IgD-negative memory B cell (primary cell): ENCODE data around the gene HIVEP1. TPM values are rescaled to one million over a fixed set of nuclear protein-coding genes. Genes with fewer than 3 reads are reported as not detected.

ENCODE experiments used
- H3K27ac Mint-ChIP-seq, 3 donors: one replicate each; pipeline ENCODE4 v1.8.0; 2020 to 2022; ENCODE audit warnings: mild to moderate bottlenecking in 3 of 3, mixed read lengths in 3 of 3, moderate library complexity in 1 of 3
- H3K27me3 Mint-ChIP-seq: one replicate; pipeline ENCODE4 v1.8.0; 2021; ENCODE audit warnings: mixed read lengths
- H3K36me3 Mint-ChIP-seq: one replicate; pipeline ENCODE4 v1.8.0; 2020; ENCODE audit warnings: mild to moderate bottlenecking, mixed read lengths
- H3K4me1 Mint-ChIP-seq, 3 donors: one replicate each; pipeline ENCODE4 v1.8.0; 2020 to 2022; ENCODE audit warnings: mixed read lengths in 3 of 3, mild to moderate bottlenecking in 1 of 3
- H3K4me3 Mint-ChIP-seq, 4 donors: one replicate each; pipeline ENCODE4 v1.8.0; 2020 to 2022; ENCODE audit warnings: mild to moderate bottlenecking in 4 of 4, mixed read lengths in 4 of 4, moderate library complexity in 3 of 4
- H3K9me3 Mint-ChIP-seq, 3 donors: one replicate each; pipeline ENCODE4 v1.8.0; 2020 to 2021; ENCODE audit warnings: mixed read lengths in 3 of 3, mild to moderate bottlenecking in 1 of 3
- polyA plus RNA-seq: library from polyadenylated mRNA; unstranded; fragments of 300-500 nt; fragmentation: Illumina TruSeq; gene quantifications from one replicate; pipeline ENCODE4 v1.2.3, GENCODE V29; 2021

HIVEP1 gene
- polyA plus RNA-seq, 1 donor from 2014 or later: 14.7 TPM

DNA sequence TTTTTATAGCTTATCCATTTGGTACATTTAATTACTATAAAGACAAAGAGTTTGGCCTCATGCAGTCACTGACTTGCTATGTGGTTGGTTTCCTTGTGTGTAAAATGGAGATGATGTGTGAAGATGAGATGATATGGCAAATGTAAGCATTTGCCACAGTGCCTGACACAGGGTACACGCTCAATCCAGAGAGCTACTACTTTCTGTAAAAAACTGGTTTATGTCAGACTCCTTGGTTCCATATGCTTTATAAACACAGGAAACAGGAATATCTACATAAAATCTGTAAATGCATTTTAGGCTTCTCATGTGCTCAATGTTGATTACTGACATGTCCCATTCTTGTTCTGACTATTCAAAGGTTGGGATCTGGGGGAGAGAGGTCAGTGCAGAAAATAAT, 10.4 kb downstream of the HIVEP1 start:
- H3K36me3 Mint-ChIP-seq: peaks cover 24% of the 10 kb centered on the region
- H3K27me3 Mint-ChIP-seq: no peaks in the 10 kb centered on the region
- no peaks in the 10 kb centered on the region for H3K9me3 Mint-ChIP-seq
- peaks cover 22 to 43% (median 43%) of the 10 kb centered on the region in 3 donors for H3K4me1 Mint-ChIP-seq
- H3K4me3 Mint-ChIP-seq: no peak overlapping the region
- H3K27ac Mint-ChIP-seq: no peak overlapping the region

DNA sequence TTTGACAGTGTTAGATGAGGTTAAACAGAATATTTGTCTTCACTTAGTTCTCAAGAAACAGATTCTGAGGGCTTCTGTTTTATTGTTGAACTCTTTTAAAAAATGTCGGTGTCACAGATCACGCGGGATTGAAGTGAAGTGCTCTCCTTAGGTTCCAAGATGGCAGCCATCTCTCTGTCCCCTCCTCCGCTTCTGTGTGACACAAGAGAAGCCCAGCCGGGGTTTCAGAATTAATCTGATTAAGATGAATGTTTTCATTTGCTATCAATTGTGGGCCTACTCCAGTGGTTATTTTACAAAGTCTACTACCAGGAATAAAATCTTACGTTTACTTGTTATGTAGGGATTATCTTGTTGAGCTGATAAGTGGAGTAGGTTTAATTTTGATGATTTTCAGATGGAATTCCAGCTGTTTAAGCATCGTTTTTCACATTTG, 10.9 kb downstream of the HIVEP1 start:
- H3K27me3 Mint-ChIP-seq: no peaks in the 10 kb centered on the region
- no peaks in the 10 kb centered on the region for H3K9me3 Mint-ChIP-seq
- no peak overlapping the region for H3K27ac Mint-ChIP-seq
- peaks cover 26 to 46% (median 43%) of the 10 kb centered on the region in 3 donors for H3K4me1 Mint-ChIP-seq
- H3K4me3 Mint-ChIP-seq: no peak overlapping the region
- H3K36me3 Mint-ChIP-seq: peaks cover 29% of the 10 kb centered on the region

GRCh38 chr6:12024216-12024615, 12.1 kb downstream of the HIVEP1 start:
- Mint-ChIP-seq H3K4me3 (no peak overlapping the region), H3K9me3 (peaks cover 0 to 2% (median 1%) of the 10 kb centered on the region in 3 donors), H3K27me3 (no peaks in the 10 kb centered on the region), H3K4me1 (peaks cover 26 to 42% (median 40%) of the 10 kb centered on the region in 3 donors), H3K27ac (peak overlapping the region in 1 of 3 donors; percentile 11), H3K36me3 (peaks cover 33% of the 10 kb centered on the region)

GRCh38 chr6:12024699-12025434, 12.8 kb downstream of the HIVEP1 start:
- H3K4me3 Mint-ChIP-seq: no peak overlapping the region

GRCh38 chr6:12026120-12026519, 14.0 kb downstream of the HIVEP1 start:
- H3K27me3 Mint-ChIP-seq: no peaks in the 10 kb centered on the region
- peak overlapping the region in 2 of 4 donors; percentile 25 to 66 for H3K4me3 Mint-ChIP-seq
- H3K9me3 Mint-ChIP-seq: peaks cover 1 to 15% (median 8%) of the 10 kb centered on the region in 3 donors
- H3K27ac Mint-ChIP-seq: peak overlapping the region in 1 of 3 donors; percentile 2
- peaks cover 25 to 33% (median 33%) of the 10 kb centered on the region in 3 donors for H3K4me1 Mint-ChIP-seq
- peaks cover 40% of the 10 kb centered on the region for H3K36me3 Mint-ChIP-seq

More at GRCh38 chr6:12024699-12025434, 12.8 kb downstream of the HIVEP1 start:
- Mint-ChIP-seq H3K4me1 (peaks cover 26 to 38% (median 35%) of the 10 kb centered on the region in 3 donors), H3K27me3 (no peaks in the 10 kb centered on the region), H3K36me3 (peaks cover 33% of the 10 kb centered on the region), H3K9me3 (peaks cover 1 to 6% (median 3%) of the 10 kb centered on the region in 3 donors), H3K27ac (no peak overlapping the region)

GRCh38 chr6:12026833-12027232, 14.7 kb downstream of the HIVEP1 start:
- Mint-ChIP-seq H3K36me3 (peaks cover 39% of the 10 kb centered on the region), H3K9me3 (peaks cover 1 to 15% (median 8%) of the 10 kb centered on the region in 3 donors), H3K4me3 (no peak overlapping the region), H3K4me1 (peaks cover 25 to 31% (median 29%) of the 10 kb centered on the region in 3 donors), H3K27ac (no peak overlapping the region), H3K27me3 (no peaks in the 10 kb centered on the region)

GRCh38 chr6:12028213-12028612, 16.1 kb downstream of the HIVEP1 start:
- Mint-ChIP-seq H3K27ac (no peak overlapping the region), H3K36me3 (peaks cover 39% of the 10 kb centered on the region), H3K4me3 (no peak overlapping the region), H3K4me1 (peaks cover 25 to 35% (median 35%) of the 10 kb centered on the region in 3 donors), H3K9me3 (peaks cover 1 to 15% (median 8%) of the 10 kb centered on the region in 3 donors), H3K27me3 (no peaks in the 10 kb centered on the region)

- H3K36me3 Mint-ChIP-seq: peaks cover 39% of the 10 kb centered on the region
- peaks cover 34 to 44% (median 36%) of the 10 kb centered on the region in 3 donors for H3K4me1 Mint-ChIP-seq
- H3K27me3 Mint-ChIP-seq: no peaks in the 10 kb centered on the region
These were observed 18.0 kb downstream of the HIVEP1 start for GRCh38 chr6:12029979-12030737.

DNA sequence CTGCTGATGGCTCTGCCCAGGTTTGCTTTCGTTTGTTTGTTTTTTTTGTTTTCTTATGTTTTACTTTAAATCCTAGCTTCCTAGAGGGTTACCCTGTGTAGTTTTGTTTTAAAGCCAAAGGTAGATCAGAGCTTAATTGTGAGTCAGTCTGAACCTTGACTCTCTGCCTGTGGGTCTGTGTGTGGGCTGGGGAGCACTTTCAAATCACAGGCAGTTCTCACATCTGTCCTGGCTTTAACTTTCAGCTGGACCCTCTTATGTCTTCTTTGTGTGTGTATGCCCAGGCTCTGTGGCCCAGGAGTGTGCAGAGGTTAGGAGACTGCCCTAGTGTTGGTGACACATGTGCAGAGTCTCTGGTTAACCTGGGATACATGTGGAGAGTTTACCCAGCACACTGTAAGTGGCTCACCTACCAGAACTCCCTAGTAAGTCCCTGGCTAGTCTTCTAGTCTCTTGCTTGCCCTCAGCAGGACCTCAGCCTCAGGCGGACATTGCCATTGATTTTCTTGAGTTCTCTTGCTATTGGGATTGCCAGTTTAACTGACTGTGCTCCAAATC, 19.0 kb downstream of the HIVEP1 start:
- Mint-ChIP-seq H3K9me3 (peaks cover 1 to 15% (median 8%) of the 10 kb centered on the region in 3 donors), H3K36me3 (peaks cover 37% of the 10 kb centered on the region), H3K4me3 (no peak overlapping the region), H3K27me3 (no peaks in the 10 kb centered on the region), H3K27ac (peak overlapping the region in 1 of 3 donors; percentile 78), H3K4me1 (peaks cover 31 to 39% (median 36%) of the 10 kb centered on the region in 3 donors)

More at GRCh38 chr6:12029979-12030737, 18.0 kb downstream of the HIVEP1 start:
- H3K27ac Mint-ChIP-seq: peak overlapping the region in 1 of 3 donors; percentile 47
- H3K4me3 Mint-ChIP-seq: no peak overlapping the region
- peaks cover 1 to 15% (median 8%) of the 10 kb centered on the region in 3 donors for H3K9me3 Mint-ChIP-seq

GRCh38 chr6:12032783-12033573, 20.9 kb downstream of the HIVEP1 start:
- peaks cover 32 to 48% (median 37%) of the 10 kb centered on the region in 3 donors for H3K4me1 Mint-ChIP-seq
- no peaks in the 10 kb centered on the region for H3K27me3 Mint-ChIP-seq
- no peak overlapping the region for H3K4me3 Mint-ChIP-seq
- H3K27ac Mint-ChIP-seq: no peak overlapping the region
- H3K9me3 Mint-ChIP-seq: peaks cover 1 to 15% (median 8%) of the 10 kb centered on the region in 3 donors
- peaks cover 25% of the 10 kb centered on the region for H3K36me3 Mint-ChIP-seq

GRCh38 chr6:12033770-12034169, 21.7 kb downstream of the HIVEP1 start:
- H3K4me3 Mint-ChIP-seq: peak overlapping the region in 1 of 4 donors; percentile 4
- H3K27me3 Mint-ChIP-seq: no peaks in the 10 kb centered on the region
- peaks cover 19% of the 10 kb centered on the region for H3K36me3 Mint-ChIP-seq
- peaks cover 0 to 15% (median 8%) of the 10 kb centered on the region in 3 donors for H3K9me3 Mint-ChIP-seq
- H3K27ac Mint-ChIP-seq: peak overlapping the region in 1 of 3 donors; percentile 76
- peaks cover 37 to 53% (median 38%) of the 10 kb centered on the region in 3 donors for H3K4me1 Mint-ChIP-seq

DNA sequence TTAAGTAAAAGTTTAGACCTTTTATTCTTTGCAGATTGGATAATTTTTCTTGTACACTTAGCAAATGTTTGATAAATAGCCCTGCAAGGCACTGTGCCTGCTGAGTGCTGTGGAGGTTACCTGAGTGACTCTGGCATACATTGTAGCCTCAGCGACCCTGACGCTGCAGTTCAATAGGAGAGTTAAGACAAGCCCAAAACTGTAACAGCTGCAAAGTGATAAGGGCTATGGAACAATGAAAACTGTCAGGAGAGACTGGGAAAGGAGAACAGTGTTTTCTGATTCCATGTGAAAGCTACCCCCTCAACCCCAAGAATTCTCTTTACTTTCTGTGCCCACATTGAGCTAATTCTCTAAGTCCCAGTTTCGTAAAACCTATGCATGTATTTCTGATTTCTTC, 22.2 kb downstream of the HIVEP1 start:
- H3K4me3 Mint-ChIP-seq: no peak overlapping the region
- peaks cover 0 to 12% (median 7%) of the 10 kb centered on the region in 3 donors for H3K9me3 Mint-ChIP-seq
- no peaks in the 10 kb centered on the region for H3K27me3 Mint-ChIP-seq
- H3K4me1 Mint-ChIP-seq: peaks cover 38 to 59% (median 41%) of the 10 kb centered on the region in 3 donors
- H3K36me3 Mint-ChIP-seq: peaks cover 15% of the 10 kb centered on the region
- peak overlapping the region in 1 of 3 donors; percentile 76 for H3K27ac Mint-ChIP-seq

- H3K36me3 Mint-ChIP-seq: peaks cover 14% of the 10 kb centered on the region
- peaks cover 0 to 10% (median 5%) of the 10 kb centered on the region in 3 donors for H3K9me3 Mint-ChIP-seq
- H3K4me1 Mint-ChIP-seq: peaks cover 40 to 63% (median 44%) of the 10 kb centered on the region in 3 donors
- H3K4me3 Mint-ChIP-seq: no peak overlapping the region
- peak overlapping the region in 1 of 3 donors; percentile 76 for H3K27ac Mint-ChIP-seq
- no peaks in the 10 kb centered on the region for H3K27me3 Mint-ChIP-seq
These were observed 22.7 kb downstream of the HIVEP1 start for GRCh38 chr6:12034837-12035236.

DNA sequence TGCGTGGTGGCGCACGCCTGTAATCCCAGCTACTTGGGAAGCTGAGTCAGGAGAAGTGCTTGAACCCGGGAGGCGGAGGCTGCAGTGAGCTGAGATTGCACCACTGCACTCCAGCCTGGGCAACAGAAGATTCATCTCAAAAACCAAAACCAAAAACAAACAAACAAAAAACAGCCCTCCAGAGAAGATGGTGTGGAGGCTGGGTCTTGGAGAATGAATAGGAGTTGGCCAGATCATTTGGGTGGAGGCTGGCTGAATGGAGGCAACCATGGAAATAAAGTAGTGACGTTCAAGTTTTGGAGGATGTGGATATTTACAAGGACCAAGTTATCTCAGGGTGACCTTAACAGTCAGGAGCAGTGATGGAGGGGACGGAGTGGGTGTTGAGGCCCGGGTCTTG, 24.7 kb downstream of the HIVEP1 start:
- Mint-ChIP-seq H3K27ac (peak overlapping the region; percentile 26 to 74 (median 73)), H3K36me3 (peaks cover 4% of the 10 kb centered on the region), H3K4me1 (peaks cover 44 to 63% (median 46%) of the 10 kb centered on the region in 3 donors), H3K4me3 (peak overlapping the region in 3 of 4 donors; percentile 17 to 61 (median 58)), H3K27me3 (no peaks in the 10 kb centered on the region), H3K9me3 (no peaks in the 10 kb centered on the region)
